DND-41 (cell line): Measurements from ENCODE around the gene SMIM44.

Experiments used
- ATAC-seq: fragments of 200-7000 bp; cut with Tn5 transposase; 3 replicates; pipeline ENCODE4 v1.9.1; 2021; ENCODE audit warnings: low read depth; ENCODE audit not compliant: insufficient read depth
- DNase-seq: peaks from one replicate; pipeline ENCODE4 v3.0.0-alpha.2; 2020
- H2AFZ ChIP-seq: 2 replicates; pipeline ENCODE4 v1.6.0; 2012; ENCODE audit warnings: low read depth, low read length
- H3K27ac ChIP-seq: 2 replicates; pipeline ENCODE4 v1.5.1; 2012; ENCODE audit warnings: low read length, inconsistent platforms
- H3K27me3 ChIP-seq: fragments of 200-600 bp; sonication (generic); 2 replicates; pipeline ENCODE4 v1.6.0; 2012; ENCODE audit warnings: low read length, mild to moderate bottlenecking, inconsistent platforms; ENCODE audit not compliant: insufficient read depth, poor library complexity
- H3K36me3 ChIP-seq: 2 replicates; pipeline ENCODE4 v1.5.1; 2012; ENCODE audit warnings: low read length, inconsistent platforms; ENCODE audit not compliant: insufficient read depth
- H3K4me1 ChIP-seq: 2 replicates; pipeline ENCODE4 v1.5.1; 2012; ENCODE audit warnings: mild to moderate bottlenecking, low read length; ENCODE audit not compliant: insufficient read depth
- H3K4me2 ChIP-seq: 2 replicates; pipeline ENCODE4 v1.6.0; 2012; ENCODE audit warnings: mild to moderate bottlenecking, moderate library complexity, low read length, inconsistent platforms; ENCODE audit not compliant: insufficient read depth
- H3K4me3 ChIP-seq, 2 experiments: fragments of 200-600 bp in 1 of 2; shearing (Covaris generic) in 1 of 2; 2 replicates each; pipeline ENCODE4 v1.5.1; 2012 to 2016; ENCODE audit warnings: inconsistent platforms in 2 of 2, low read length in 2 of 2, mild to moderate bottlenecking in 2 of 2, low read depth in 1 of 2, moderate library complexity in 1 of 2
- H3K79me2 ChIP-seq: 2 replicates; pipeline ENCODE4 v1.6.0; 2012; ENCODE audit warnings: low read length, inconsistent platforms; ENCODE audit not compliant: insufficient read depth
- H3K9ac ChIP-seq: 2 replicates; pipeline ENCODE4 v1.6.0; 2012; ENCODE audit warnings: low read depth, mild to moderate bottlenecking, inconsistent platforms, low read length, moderate library complexity
- H3K9me3 ChIP-seq: 2 replicates; pipeline ENCODE4 v1.5.1; 2012; ENCODE audit warnings: low read length, moderate library complexity, mild to moderate bottlenecking, inconsistent platforms; ENCODE audit not compliant: insufficient read depth, severe bottlenecking
- H4K20me1 ChIP-seq: 2 replicates; pipeline ENCODE4 v1.6.0; 2012; ENCODE audit warnings: low read length; ENCODE audit not compliant: insufficient read depth
- EZH2 ChIP-seq: IDR thresholded peaks from 3 replicates; pipeline ENCODE4 v1.6.1; 2012; ENCODE audit warnings: borderline replicate concordance, low read depth, mild to moderate bottlenecking, moderate library complexity, low read length, inconsistent platforms; ENCODE audit not compliant: severe bottlenecking
- TF ChIP-seq, protein P1 (sequence below): IDR thresholded peaks from 2 replicates; pipeline ENCODE4 v1.5.1; 2012; ENCODE audit warnings: borderline replicate concordance, low read length, moderate library complexity, mild to moderate bottlenecking; ENCODE audit not compliant: poor library complexity, severe bottlenecking; ENCODE audit errors: extremely low read depth

The SMIM44 gene

GRCh38 chr19:3433313-3433712 lies 49.9 kb downstream of the SMIM44 start:
- Histone ChIP-seq H3K9ac (no peak overlapping the region), H3K4me2 (no peak overlapping the region)

More at GRCh38 chr19:3433313-3433712, 49.9 kb downstream of the SMIM44 start:
- Histone ChIP-seq H3K27ac (no peak overlapping the region), H3K36me3 (peaks cover 29% of the 10 kb centered on the region), H3K4me1 (peaks cover 18% of the 10 kb centered on the region), H2AFZ (no peak overlapping the region), H4K20me1 (no peaks in the 10 kb centered on the region), H3K79me2 (peaks cover 17% of the 10 kb centered on the region), H3K4me3 (no peak overlapping the region), H3K27me3 (no peaks in the 10 kb centered on the region), H3K9me3 (no peaks in the 10 kb centered on the region)
- no peak for TF ChIP-seq EZH2
- TF ChIP-seq, protein P1, sequence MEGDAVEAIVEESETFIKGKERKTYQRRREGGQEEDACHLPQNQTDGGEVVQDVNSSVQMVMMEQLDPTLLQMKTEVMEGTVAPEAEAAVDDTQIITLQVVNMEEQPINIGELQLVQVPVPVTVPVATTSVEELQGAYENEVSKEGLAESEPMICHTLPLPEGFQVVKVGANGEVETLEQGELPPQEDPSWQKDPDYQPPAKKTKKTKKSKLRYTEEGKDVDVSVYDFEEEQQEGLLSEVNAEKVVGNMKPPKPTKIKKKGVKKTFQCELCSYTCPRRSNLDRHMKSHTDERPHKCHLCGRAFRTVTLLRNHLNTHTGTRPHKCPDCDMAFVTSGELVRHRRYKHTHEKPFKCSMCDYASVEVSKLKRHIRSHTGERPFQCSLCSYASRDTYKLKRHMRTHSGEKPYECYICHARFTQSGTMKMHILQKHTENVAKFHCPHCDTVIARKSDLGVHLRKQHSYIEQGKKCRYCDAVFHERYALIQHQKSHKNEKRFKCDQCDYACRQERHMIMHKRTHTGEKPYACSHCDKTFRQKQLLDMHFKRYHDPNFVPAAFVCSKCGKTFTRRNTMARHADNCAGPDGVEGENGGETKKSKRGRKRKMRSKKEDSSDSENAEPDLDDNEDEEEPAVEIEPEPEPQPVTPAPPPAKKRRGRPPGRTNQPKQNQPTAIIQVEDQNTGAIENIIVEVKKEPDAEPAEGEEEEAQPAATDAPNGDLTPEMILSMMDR, result no peak
- DNase-seq (no peak), ATAC-seq (no peak)
